Raji (cell line): ENCODE measurements around the gene AOC1.

Experiments
- POLR2A ChIP-seq: IDR thresholded peaks from 2 replicates; pipeline ENCODE4 v1.6.1; 2011; ENCODE audit warnings: low read depth, low read length, control low read depth; ENCODE audit not compliant: insufficient read depth

AOC1 gene

GRCh38 chr7:150852371-150852905 is at the start of gene AOC1:
Gene AOC1, plus strand, starts transcription at chr7:150852517. Its CDS starts 3,954 bp downstream, at chr7:150856471.
- TF ChIP-seq POLR2A = no peak

GRCh38 chr7:150803161-150803860 is 49.0 kb upstream of the AOC1 start:
- TF ChIP-seq POLR2A = no peak

GRCh38 chr7:150804802-150805201 is 47.5 kb upstream of the AOC1 start:
- TF ChIP-seq POLR2A = no peak

GRCh38 chr7:150805864-150806263 is 46.5 kb upstream of the AOC1 start:
- TF ChIP-seq POLR2A = no peak

GRCh38 chr7:150806454-150806853 is 45.9 kb upstream of the AOC1 start:
- TF ChIP-seq POLR2A = no peak

- no peak for TF ChIP-seq POLR2A
Observed at GRCh38 chr7:150806863-150807262, 45.5 kb upstream of the AOC1 start.

- TF ChIP-seq POLR2A = no peak
Observed at GRCh38 chr7:150814328-150815001, 37.9 kb upstream of the AOC1 start.

GRCh38 chr7:150818971-150819370 is 33.3 kb upstream of the AOC1 start:
- no peak for TF ChIP-seq POLR2A

- TF ChIP-seq POLR2A = no peak
Observed at GRCh38 chr7:150820148-150820547, 32.2 kb upstream of the AOC1 start.

- no peak for TF ChIP-seq POLR2A
Observed at GRCh38 chr7:150820578-150821198, 31.6 kb upstream of the AOC1 start.

GRCh38 chr7:150823043-150823442 is 29.3 kb upstream of the AOC1 start:
- no peak for TF ChIP-seq POLR2A

- TF ChIP-seq POLR2A = no peak
Observed at GRCh38 chr7:150823484-150824126, 28.7 kb upstream of the AOC1 start.

GRCh38 chr7:150824379-150825177 is 27.7 kb upstream of the AOC1 start:
- no peak for TF ChIP-seq POLR2A

- TF ChIP-seq POLR2A = no peak
Observed at GRCh38 chr7:150826061-150826849, 26.1 kb upstream of the AOC1 start.
